NCI-H2107 treated with DMSO at 0.1 percent for 48 hours (cell line): ENCODE data around the gene KRT26.
"Not testable (repeated sequence)": the region's sequence is repeated elsewhere in the genome, so short reads cannot be mapped to it uniquely, and the experiment has no call there.

Experiments
- DNase-seq: peaks from one replicate; lab custom pipeline; 2025; ENCODE audit not compliant: unreplicated experiment; lab: John Stamatoyannopoulos, UW

The KRT26 gene, protein sequence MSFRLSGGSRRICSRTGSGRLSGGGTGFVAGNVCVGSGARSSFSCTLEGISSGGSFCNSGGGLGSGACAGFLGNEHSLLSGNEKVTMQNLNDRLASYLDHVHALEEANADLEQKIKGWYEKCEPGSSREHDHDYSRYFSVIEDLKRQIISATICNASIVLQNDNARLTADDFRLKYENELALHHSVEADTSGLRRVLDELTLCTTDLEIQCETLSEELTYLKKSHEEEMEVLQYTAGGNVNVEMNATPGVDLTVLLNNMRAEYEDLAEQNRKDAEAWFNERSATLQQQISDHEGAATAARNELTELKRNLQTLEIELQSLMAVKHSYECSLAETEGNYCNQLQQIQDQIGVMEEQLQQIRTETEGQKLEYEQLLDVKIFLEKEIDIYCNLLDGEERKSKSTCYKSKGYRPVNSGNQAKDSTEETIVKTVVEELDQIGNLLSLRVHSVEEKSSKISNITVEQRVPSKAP

DNA sequence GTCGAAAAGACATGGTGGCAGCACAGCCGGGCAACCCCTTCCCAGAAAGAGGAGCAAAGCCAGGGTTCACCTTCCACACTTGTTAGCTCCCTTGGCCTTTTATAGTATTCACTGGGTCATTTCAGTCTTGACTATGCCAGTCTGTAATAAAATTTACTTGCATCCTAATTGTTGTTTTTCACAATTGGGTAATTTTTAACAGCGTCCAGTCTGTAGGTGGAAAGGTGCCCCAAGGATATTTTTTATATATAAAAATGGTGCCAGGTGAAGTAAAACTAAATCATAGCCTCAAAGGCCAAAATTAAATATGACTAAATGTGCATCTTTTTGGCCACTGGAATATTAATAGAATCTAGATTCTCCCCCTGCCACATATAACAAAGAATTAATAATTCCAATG, at the start of gene KRT26:
KRT26 (minus strand) TSS at position 101 of the 400 bp plus-strand sequence; CDS start at position 13, 88 bp downstream.
- no peak for DNase-seq

DNA sequence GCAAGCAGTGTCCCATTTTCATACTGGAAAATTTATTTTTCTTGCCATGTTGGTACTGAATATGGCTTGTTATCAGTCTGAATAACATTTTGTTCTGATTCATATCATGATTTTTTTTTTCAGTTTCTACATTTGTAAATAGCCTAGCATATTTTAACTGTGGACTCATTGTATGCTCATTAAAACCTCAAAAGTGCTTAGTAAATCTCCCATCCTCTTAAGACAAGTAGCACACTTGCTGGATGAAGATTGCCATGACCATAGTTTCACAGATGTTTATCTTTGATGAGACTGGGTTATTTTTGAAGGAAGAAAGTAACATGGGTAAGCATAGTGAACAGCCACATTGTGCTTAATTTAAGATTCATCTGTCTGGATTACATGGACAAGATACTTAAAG, 49.5 kb upstream of the KRT26 start:
- DNase-seq, result no peak

DNA sequence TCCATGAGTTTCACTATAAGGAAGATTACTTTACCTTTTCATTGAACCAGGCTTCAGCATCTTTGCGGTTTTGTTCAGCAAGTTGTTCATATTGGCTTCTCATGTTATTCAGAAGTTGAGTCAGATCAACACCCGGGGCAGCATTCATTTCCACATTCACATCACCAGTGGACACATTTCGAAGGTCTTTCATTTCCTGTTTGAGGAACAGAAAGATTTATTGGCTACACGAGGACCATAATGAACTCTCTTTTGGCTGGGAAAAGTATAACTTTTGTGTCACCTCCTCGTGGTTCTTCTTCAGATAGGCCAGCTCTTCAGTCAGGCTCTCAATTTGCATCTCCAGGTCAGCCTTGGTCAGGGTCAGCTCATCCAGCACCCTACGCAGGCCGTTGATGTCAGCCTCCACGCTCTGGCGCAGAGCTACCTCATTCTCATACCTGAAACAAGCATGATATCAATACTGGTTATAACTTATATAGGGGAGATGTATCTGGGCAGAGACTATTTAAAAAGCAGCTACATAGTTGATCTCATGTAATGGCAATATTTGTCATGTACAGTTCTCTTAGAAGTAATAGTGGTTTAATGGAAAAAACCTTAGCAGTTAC, 48.3 kb upstream of the KRT26 start:
- DNase-seq, result no peak

DNA sequence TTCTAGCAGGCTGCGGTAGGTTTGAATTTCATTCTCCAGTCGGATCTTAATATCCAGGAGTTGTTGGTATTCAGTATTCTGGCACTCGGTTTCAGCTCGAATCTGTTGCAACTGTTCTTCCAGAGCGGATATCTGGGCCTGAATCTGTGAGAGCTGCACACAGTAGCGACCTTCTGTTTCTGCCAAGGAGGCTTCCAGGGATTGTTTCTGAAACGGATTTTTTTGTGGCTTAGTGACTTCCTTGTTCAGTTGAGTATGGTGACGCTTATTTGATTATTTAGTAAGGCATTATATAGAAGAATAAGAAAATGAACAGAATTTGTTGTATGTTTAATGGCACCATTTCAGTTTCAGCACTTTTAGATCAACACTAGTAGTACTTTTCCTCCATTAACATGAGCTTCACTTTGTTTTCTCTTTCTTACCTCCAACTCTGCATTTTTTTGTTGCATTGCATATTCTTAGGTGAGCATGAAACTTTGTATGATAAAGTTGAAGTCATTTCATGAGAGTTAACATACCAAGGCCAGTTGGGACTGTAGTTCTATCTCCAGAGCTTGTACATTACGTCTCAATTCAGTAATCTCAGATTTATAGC, 47.6 kb upstream of the KRT26 start:
- no peak for DNase-seq

DNA sequence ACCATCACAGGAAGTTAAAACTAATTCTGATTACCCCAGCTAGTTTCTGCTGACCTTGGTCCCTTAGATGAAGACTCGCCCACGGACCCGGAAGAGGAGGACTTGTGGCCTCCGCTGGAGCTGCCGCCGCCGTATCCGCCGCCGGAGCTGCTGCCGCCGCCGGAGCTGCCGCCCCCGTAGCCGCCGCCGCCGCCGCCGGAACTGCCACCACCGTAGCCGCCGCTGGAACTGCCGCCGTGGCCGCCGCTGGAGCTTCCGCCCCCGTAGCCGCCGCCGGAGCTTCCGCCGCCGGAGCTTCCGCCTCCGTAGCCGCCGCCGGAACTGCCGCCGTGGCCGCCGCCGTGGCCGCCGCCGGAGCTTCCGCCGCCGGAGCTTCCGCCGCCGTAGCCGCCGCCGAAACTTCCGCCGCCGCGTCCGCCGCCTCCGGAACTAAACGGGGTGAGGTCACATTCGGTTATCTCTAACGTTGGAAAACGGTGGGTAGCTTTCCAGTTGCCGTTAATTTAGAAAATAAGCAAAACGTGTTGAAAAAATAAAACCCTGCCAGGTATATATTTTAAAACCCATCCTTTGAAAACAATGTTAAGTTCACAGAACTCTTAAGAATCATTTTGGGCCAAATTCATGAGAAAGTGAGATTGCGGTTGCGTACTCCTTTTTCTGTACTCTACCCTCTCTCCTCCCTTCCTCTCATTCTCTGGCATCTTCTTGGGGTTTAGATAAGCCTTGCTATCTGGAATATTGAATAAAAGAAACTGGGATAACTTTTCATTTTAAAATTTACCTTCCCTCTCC, 46.9 kb upstream of the KRT26 start:
- DNase-seq, result peak; percentile 48

DNA sequence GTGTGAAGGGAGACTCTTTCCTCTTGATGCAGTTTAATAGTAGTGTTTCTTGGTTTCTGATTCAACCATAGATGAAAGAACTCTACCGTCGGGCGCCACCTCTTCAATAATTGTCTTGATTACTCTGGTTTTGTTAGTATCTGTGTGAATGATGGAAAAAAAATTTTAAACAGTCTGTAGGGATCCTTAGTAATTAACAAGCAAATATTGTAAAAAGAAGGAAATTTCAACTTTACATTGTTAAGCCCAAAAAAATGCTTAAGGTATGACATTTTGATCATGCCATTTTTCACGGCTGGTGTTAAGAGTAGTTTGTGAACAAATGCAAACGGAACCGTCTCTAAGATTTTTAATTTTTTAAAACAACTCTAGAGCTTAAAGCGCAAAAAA, 46.3 kb upstream of the KRT26 start:
- DNase-seq, result no peak

DNA sequence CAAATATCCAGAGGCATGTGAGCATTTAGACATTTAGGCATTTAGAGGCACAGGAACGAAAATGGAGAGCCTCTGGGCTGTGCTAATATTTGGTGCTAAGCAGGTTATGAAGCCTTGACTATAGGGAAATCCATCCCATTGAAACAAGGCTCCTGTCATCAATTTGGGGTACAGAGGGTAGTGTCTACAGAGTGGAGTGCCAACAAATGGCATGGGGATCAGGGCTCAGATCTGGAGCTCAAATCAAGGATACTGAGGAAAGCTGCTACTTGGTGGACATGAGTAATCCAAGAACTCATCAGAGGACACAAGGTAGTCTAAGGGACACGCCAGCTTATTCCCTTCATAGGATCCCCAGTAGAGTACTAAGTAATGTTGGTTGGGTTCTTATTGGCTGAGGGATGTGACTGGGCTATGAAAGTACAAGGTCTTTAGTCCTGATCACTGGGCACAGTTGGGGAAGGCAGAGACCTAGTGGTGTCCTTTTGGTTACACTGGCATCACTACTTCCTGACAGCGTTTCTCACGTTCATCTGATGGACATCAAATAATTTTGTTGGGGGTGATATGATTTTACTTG, 45.2 kb upstream of the KRT26 start:
- no peak for DNase-seq

DNA sequence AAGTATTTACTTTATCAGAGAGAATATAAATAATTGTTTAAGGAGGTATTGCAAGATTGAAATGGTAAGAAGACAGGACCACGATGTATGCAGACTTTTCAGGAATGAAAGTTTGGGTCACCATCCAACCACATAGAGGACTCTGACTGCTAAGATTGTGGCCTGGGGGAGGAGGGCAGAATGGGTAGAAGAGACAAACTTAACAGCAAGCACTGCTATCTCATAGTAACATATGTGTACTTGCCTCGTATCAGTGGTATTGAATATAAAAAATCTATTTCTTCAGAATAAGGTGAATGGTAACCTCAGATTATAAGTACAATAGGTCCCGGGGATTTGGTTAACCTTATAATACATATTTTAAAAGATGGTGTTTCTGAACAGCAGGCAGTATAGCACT, 44.6 kb upstream of the KRT26 start:
- DNase-seq, result no peak

DNA sequence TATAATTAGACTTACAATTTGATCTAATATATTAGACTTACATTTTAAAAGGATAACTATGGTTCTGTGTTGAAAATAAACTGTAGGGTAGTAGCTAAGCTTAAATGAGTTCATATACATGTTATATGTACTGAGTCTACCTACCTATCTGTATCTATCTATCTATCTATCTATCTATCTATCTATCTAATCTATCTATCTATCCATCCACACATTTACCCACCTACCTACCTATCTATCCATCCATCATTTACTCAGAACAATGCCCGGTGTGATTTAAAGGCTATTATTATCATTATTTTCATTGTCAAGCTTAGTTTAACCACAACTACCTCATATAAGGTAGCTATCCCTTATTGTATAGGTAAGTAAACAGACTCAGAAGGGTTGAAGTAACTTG, 43.4 kb upstream of the KRT26 start:
- no peak for DNase-seq

DNA sequence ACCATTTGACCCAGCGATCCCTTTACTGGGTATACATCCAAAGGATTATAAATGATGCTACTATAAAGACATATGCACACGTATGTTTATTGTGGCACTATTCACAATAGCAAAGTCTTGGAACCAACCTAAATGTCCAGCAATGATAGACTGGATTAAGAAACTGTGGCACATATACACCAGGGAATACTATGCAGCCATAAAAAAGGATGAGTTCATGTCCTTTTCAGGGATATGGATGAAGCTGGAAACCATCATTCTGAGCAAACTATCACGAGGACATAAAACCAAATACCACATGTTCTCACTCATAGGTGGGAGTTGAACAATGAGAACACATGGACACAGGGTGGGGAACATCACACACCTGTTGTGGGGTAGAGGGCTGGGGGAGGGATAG, 42.7 kb upstream of the KRT26 start:
- DNase-seq, result not testable (repeated sequence)

DNA sequence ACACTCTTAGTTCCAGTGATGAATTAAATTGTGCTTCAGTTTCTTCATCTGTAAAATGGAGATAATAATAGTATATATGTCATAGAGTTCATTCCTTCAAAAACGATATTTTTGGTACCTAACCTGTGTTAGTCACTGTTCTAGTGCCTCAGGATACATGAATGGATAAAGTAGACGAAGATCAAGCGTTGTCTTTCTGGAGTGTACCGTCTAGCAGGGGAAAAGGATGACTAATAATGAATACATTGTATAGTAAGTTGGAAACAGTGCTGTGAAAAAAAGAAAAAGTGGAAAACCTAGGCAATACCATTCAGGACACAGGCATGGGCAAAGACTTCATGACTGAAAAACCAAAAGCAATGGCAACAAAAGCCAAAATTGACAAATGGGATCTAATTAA, 41.8 kb upstream of the KRT26 start:
- DNase-seq, result no peak

DNA sequence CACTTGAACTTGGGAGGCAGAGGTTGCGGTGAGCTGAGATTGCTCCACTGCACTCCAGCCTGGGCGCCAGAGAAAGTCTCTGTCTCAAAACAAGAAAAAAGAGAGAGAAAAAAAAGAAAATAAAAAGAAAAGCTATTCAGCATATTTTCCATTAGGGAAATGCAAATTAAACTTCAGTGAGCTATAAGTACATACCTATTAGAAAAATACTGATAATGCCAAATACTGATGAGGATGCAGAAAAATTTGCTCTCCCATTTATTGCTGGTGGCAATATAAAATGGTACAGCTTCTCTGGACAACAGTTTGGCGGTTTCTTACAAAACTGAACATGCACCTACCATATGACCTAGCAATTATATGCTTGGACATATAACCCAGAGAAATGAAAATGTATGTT, 40.6 kb upstream of the KRT26 start:
- no peak for DNase-seq

DNA sequence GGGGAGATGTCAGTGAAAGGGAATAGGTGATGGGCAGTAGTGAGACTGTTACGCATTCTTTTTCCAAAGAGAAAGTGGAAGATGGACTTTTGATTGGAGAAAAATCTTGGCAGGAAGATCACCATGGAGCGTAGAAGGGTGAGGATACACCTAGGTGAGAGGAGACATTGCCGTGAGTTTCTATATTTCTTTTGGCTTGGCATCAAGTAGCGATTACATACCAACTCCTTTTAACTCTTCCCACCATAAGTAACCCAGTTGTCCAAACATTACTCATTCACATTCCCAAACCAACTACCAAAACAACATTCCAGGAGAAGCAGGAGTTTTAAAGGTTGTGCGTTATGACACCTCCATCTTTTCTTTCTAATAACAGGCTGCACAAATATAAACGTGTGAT, 38.5 kb upstream of the KRT26 start:
- DNase-seq, result peak; percentile 2

DNA sequence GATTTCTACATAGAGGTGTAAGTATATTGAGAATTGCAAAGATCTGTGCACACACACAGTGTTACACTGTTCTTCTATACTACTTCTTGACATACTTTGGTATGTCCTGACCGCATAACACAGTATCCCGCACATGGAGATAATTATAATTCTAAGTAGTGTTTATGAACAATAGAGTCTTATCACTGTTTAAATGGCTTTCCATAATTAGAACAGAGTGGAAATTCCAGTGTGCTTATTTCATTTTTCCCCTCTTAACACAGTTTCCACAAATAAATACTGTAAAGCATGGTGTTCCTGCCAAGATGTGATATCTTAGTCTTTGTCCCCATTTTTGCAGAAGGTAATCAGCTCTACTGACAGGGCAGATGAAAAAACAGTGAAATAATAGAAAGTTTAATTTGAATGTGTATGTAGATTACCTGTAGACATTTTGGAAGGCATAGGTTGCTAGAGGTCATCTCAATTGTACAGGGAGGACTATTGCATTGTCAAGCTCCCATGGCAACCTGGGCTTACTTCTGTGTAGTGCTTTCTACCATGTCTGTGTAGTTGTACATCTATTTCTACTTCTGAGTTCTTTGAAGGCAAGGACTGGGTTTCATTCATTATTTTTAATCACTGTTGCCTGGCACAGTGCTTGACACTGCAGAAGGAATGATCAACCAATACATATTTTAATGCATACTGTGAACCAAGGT, 37.9 kb upstream of the KRT26 start:
- no peak for DNase-seq

DNA sequence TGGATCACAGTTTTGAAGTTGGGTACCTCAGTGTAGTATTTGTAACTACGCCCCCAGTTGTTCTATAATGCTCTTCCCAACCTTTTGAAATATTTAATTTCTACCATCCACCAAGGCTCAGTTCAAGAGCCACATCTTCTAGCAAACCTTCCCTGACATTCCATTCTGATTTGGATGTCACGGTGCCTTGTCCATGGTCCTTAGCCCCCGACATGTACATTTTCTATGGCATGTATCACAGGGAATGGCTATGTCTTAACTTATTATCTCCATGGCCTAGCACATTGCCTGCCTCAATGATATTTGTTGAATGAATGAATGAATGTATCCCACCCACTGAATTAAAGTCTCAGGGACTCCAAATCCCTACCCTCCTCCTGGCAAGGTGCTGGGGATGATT, 34.1 kb upstream of the KRT26 start:
- no peak for DNase-seq

DNA sequence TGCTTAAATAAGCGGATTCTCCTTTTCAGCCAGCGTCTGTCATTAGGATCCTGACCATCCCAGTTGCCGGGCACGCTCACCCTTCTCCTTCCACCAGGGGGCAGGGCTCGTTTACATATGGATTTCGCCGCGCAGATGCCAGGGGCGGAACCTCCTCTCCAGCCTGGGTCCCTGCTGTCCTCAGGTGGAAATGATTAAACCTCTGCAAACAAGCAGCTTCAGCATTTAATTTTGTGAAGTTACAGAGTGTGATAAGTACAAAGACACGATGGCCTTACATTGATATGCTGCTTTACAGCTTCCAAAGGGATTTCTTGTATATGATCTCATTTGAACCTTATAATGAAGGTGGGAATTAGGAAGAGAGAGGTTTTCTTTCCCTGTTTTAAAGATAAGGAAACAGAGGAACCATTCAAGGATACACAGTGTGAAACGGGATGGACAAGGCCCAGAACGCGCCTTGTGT, 31.6 kb upstream of the KRT26 start:
- peak; percentile 82 for DNase-seq

DNA sequence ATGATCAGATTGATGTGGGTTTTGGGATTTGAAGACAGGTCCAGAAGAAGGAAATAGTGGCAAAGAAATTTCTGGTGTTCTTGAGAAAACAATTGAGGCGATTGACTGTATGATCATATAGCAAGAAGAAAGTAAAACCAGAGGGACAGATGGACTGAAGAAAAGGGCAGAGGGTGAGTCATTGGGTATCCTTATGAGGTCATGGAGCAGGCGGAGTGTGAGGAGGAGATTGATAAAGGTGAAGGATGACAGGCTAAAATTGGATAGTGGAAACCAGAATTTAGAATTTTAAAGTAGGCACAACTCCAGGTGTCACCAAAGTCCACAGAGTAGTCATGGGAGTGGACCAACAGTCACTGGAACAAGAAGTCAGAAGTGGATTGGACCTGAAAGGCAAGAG, 29.2 kb upstream of the KRT26 start:
- no peak for DNase-seq

DNA sequence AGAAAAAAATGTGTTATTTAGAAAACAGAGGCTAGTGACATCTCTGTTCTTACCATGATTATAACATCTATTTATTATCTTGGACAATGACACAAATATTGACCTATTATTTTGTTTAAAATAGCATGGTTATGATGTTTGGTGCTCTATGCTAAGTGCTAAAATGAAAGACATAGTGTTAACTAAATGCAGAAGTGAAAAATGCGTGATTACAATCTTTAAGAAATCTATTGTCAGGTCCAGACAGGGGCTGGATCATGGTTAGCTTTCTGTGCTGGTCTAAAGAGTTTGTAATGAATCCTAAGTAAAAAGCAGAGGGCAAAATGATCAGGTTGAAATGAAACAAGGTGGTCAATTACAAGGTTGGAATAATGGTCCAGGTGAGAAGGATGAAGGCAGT, 28.4 kb upstream of the KRT26 start:
- no peak for DNase-seq

DNA sequence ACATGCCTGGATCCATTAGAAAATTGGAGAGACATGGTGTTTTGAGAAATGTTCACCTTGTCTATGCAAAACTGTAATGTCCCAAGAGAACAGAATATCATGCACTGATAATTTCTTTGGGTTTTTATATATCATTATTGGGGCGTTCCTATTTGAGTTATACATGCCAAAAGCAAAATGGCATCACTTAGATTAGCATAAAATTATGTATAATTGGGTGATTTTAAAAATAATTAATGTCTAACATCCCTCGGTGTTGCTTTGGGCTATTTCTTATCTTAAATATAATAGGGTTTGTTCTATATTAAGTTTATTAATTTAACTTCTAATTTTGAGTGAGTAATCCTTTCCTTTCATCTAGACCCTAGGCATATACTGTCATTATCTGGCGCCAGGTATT, 27.9 kb upstream of the KRT26 start, which contains the start of gene KRT28:
KRT28 (minus strand) TSS at position 101 of the 400 bp plus-strand sequence; CDS start at position 35, 66 bp downstream.
- DNase-seq, result no peak

DNA sequence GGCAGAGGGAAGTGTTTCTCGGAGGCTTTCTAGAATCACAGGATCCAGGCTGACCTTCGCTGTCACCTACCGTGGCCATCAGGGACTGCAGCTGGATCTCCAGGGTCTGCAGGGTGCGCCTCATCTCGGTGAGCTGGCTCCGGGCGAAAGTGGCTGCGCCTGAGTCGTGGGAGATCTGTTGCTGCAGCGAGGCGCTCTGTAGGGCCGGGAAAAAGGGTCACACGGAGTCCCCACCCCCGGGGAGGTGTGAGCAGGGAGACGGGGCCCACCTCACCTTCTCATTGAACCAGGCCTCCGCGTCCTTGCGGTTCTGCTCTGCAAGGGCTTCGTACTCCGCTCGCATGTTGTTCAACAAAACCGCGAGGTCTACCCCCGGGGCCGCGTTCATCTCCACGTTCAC, 24.8 kb upstream of the KRT26 start:
- DNase-seq, result no peak
